K562 (cell line): Measurements from ENCODE around the gene KRTAP6-2. TPM values are rescaled to one million over a fixed set of nuclear protein-coding genes. Genes with fewer than 3 reads are reported as not detected.

Experiments
- ATAC-seq: fragments of 200-7000 bp; cut with Tn5 transposase; 3 replicates; pipeline ENCODE4 v1.9.1; 2020; ENCODE audit warnings: moderate library complexity
- BruUV-seq: library from RNA; stranded (reverse); fragments of 400-500 nt; replicated peaks from 2 replicates; lab custom pipeline; 2021; lab: Mats Ljungman, UMichigan
- CTCF ChIA-PET: fragments of 300-600 bp; formaldehyde crosslinking; extraction: SDS; loops from one replicate; lab custom pipeline; 2021; ENCODE audit warnings: low intra/inter-chr PET ratio; lab: Yijun Ruan, JAX
- POLR2A ChIA-PET: fragments of 300-600, 350-650 bp; sonication (Branson Sonifier 250); formaldehyde crosslinking; extraction: SDS; loops from one replicate; lab custom pipeline; 2021; ENCODE audit warnings: antibody characterized with exemption, inconsistent platforms; lab: Yijun Ruan, JAX
- DNase-seq, 4 experiments: peaks; one replicate each; pipeline versions ENCODE4 v3.0.0 to v3.0.0-alpha.2; 2011 to 2018; ENCODE audit warnings: low spot score in 3 of 4, mixed read lengths in 3 of 4; ENCODE audit errors: extremely low read depth in 1 of 4
- FAIRE-seq: peaks from 2 replicates; lab custom pipeline; 2011; peaks lifted over from hg19 to GRCh38; lab: Jason Lieb, UNC
- H2AFZ ChIP-seq: 2 replicates; pipeline ENCODE4 v1.6.0; 2011; ENCODE audit warnings: low read depth, low read length, control low read depth, inconsistent platforms
- H3K27ac ChIP-seq: fragments of 200-600 bp; 3 replicates; pipeline ENCODE4 v1.8.0; 2011; ENCODE audit warnings: low read depth, mild to moderate bottlenecking, control low read depth, inconsistent platforms, low read length, moderate library complexity, mixed read lengths; ENCODE audit errors: extremely low read depth
- H3K27me3 ChIP-seq, 2 experiments: fragments of 300-600 bp in 1 of 2; 2 replicates in 1 of 2; 3 replicates in 1 of 2; pipeline versions ENCODE4 v1.6.0 to v1.8.0; 2011; ENCODE audit warnings: inconsistent platforms in 2 of 2, low read length in 2 of 2, mild to moderate bottlenecking in 1 of 2, mixed read lengths in 1 of 2, moderate library complexity in 1 of 2; ENCODE audit not compliant: control insufficient read depth in 2 of 2, insufficient read depth in 2 of 2
- H3K36me3 ChIP-seq: fragments of 300-600 bp; 3 replicates; pipeline ENCODE4 v1.8.0; 2011; ENCODE audit warnings: mild to moderate bottlenecking, low read length, inconsistent platforms; ENCODE audit not compliant: control insufficient read depth, insufficient read depth
- H3K4me1 ChIP-seq, 2 experiments: fragments of 200-600 bp in 1 of 2; replicated peaks in 1 of 2; 2 replicates in 1 of 2; 3 replicates in 1 of 2; pipeline versions ENCODE4 v1.5.1 to v1.8.0; 2011; ENCODE audit warnings: inconsistent platforms in 2 of 2, low read length in 2 of 2, mild to moderate bottlenecking in 1 of 2, mixed read lengths in 1 of 2, moderate library complexity in 1 of 2; ENCODE audit not compliant: control insufficient read depth in 2 of 2, insufficient read depth in 2 of 2
- H3K4me2 ChIP-seq: 2 replicates; pipeline ENCODE4 v1.6.1; 2011; ENCODE audit warnings: low read length, control low read depth, inconsistent platforms, mixed read lengths; ENCODE audit not compliant: insufficient read depth
- H3K4me3 ChIP-seq: fragments of 200-600 bp; sonication (generic), shearing (Covaris generic); 2 replicates; pipeline ENCODE4 v1.5.1; 2016; ENCODE audit warnings: control low read depth, inconsistent platforms
- H3K79me2 ChIP-seq: fragments of 200-600 bp; 3 replicates; pipeline ENCODE4 v1.8.0; 2011; ENCODE audit warnings: low read length, inconsistent platforms; ENCODE audit not compliant: control insufficient read depth, insufficient read depth
- H3K9ac ChIP-seq, 2 experiments: 2 replicates each; pipeline versions ENCODE4 v1.6.0 to v1.6.1; 2011; ENCODE audit warnings: low read depth in 2 of 2, low read length in 2 of 2, control low read depth in 1 of 2, inconsistent platforms in 1 of 2, mild to moderate bottlenecking in 1 of 2, mixed read lengths in 1 of 2; ENCODE audit not compliant: insufficient read depth in 1 of 2
- H3K9me1 ChIP-seq: one replicate; pipeline ENCODE4 v1.6.0; 2011; ENCODE audit warnings: inconsistent platforms, mild to moderate bottlenecking, low read length, moderate library complexity; ENCODE audit not compliant: control insufficient read depth, insufficient read depth
- H3K9me3 ChIP-seq: replicated peaks from 2 replicates; pipeline ENCODE4 v1.5.1; 2011; ENCODE audit warnings: low read depth, low read length, inconsistent platforms; ENCODE audit not compliant: control insufficient read depth, insufficient read depth
- H4K20me1 ChIP-seq: replicated peaks from 2 replicates; pipeline ENCODE4 v1.6.1; 2011; ENCODE audit warnings: low read length, inconsistent platforms, mixed read lengths; ENCODE audit not compliant: control insufficient read depth, insufficient read depth
- BCOR ChIP-seq: fragments of 450-650 bp; IDR thresholded peaks from 2 replicates; pipeline ENCODE4 v1.6.1; 2016
- FUS ChIP-seq: fragments of 200-400 bp; formaldehyde crosslinking; optimal IDR thresholded peaks from 2 replicates; pipeline ENCODE3; 2017; ENCODE audit warnings: low read depth, low read length
- JUNB ChIP-seq: fragments of 450-650 bp; formaldehyde crosslinking; conservative IDR thresholded peaks from 2 replicates; pipeline ENCODE4 v1.4.0; 2020; ENCODE audit warnings: mild to moderate bottlenecking
- NFIC ChIP-seq: fragments of 450-650 bp; IDR thresholded peaks from 2 replicates; pipeline ENCODE4 v1.6.1; 2017; ENCODE audit warnings: mild to moderate bottlenecking, inconsistent platforms
- NFIX ChIP-seq: fragments of 250-450 bp; sonication (Bioruptor Pico); IDR thresholded peaks from 2 replicates; pipeline ENCODE4 v1.4.0; 2020; ENCODE audit warnings: low read depth, mild to moderate bottlenecking, moderate library complexity
- XRCC5 ChIP-seq: fragments of 200-400 bp; formaldehyde crosslinking; IDR thresholded peaks from 2 replicates; pipeline ENCODE4 v1.6.1; 2017; ENCODE audit warnings: low read depth, mild to moderate bottlenecking, low read length
- ZNF764 ChIP-seq: fragments of 250-450 bp; sonication (Bioruptor Pico); IDR thresholded peaks from 2 replicates; pipeline ENCODE4 v1.4.0; 2020; ENCODE audit warnings: low read depth, mild to moderate bottlenecking, moderate library complexity
- WGBS: fragments of 100-300 bp; shearing (Covaris generic); methylation state at CpG from one replicate; pipeline ENCODE4 v1.1.6; 2016; ENCODE audit warnings: low coverage, mixed read lengths; ENCODE audit not compliant: insufficient coverage; ENCODE audit errors: missing lambda C conversion rate; 5-methylcytosine and 5-hydroxymethylcytosine counted together
- in situ Hi-C: fragments of 300-500 bp; cut with MboI; formaldehyde crosslinking; loops from 4 replicates; pipeline ENCODE4 v1.15.0; 2018; ENCODE audit warnings: inconsistent platforms, mixed read lengths
- intact Hi-C: fragments of 100-400 bp; cut with micrococcal nuclease; formaldehyde crosslinking; loops from 2 replicates; pipeline ENCODE4 v1.14.2; 2022
- polyA plus RNA-seq, 8 experiments: library from polyadenylated mRNA; depleted of rRNA in 4 of 8; stranded (reverse) in 5 of 8; unstranded in 3 of 8; fragments of >200 nt; fragmentation: Nextera tagmentation in 2 of 8; fragmentation: Illumina TruSeq in 1 of 8; extraction: Ambion mirVana in 2 of 8; extraction: Trizol in 1 of 8; gene quantifications; 2 replicates each; pipeline versions ENCODE4 v1.2.1 to v1.2.3, GENCODE V29; 2011 to 2014; ENCODE audit warnings: inconsistent platforms in 1 of 8, missing spikeins in 1 of 8
- total RNA-seq, 7 experiments: library from RNA; depleted of rRNA in 6 of 7; stranded (reverse); fragments of >200 nt in 6 of 7; fragmentation: Illumina TruSeq in 2 of 7; extraction: Trizol in 2 of 7; gene quantifications; 2 replicates each; pipeline versions ENCODE4 v1.2.1 to v1.2.3, GENCODE V29; 2011 to 2021; ENCODE audit warnings: low replicate concordance in 1 of 7
- TF ChIP-seq, protein P1 (sequence below): fragments of 250-450 bp; sonication (Bioruptor Pico); IDR thresholded peaks from 2 replicates; pipeline ENCODE4 v1.8.0; 2021; ENCODE audit warnings: moderate library complexity, mild to moderate bottlenecking, inconsistent platforms
- TF ChIP-seq, protein P2 (sequence below): fragments of 250-450 bp; sonication (Bioruptor Pico); IDR thresholded peaks from 2 replicates; pipeline ENCODE4 v1.8.0; 2021; ENCODE audit warnings: moderate library complexity, mild to moderate bottlenecking, inconsistent platforms
- TF ChIP-seq, protein P3 (sequence below): sonication (generic); formaldehyde crosslinking; IDR thresholded peaks from 2 replicates; pipeline ENCODE4 v1.8.1; 2023; ENCODE audit warnings: mild to moderate bottlenecking, missing genetic modification reagents

KRTAP6-2 gene
- total and polyA plus RNA-seq, 9 of the 15 experiments (the other 6 are each of a cell fraction or from before 2014, with no cell fraction given) = not detected

DNA sequence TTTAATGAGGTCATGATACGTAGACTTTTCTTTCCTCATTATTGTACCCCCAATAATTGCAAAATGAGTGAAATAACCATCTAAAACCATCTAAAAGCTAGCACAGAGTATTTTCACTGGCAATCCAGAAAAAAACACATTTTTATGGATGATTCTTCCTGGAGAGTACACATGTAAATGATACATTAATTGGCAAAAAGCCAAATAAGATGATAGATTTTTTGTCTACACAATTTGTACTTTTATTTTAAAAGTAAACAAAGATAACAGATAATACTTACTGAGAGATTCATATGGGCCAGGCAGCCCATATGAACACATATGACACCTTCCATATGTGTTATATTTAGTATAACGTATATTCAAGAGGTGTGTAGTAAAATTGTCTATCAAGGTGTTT lies 35.1 kb downstream of the KRTAP6-2 start:
- Histone ChIP-seq H3K27ac (no peak overlapping the region), H3K9me1 (no peaks in the 10 kb centered on the region), H3K36me3 (no peaks in the 10 kb centered on the region), H3K9ac (no peak overlapping the region), H3K79me2 (no peaks in the 10 kb centered on the region), H3K4me3 (no peak overlapping the region), H3K4me2 (no peak overlapping the region), H3K27me3 (no peaks in the 10 kb centered on the region), H3K4me1 (no peaks in the 10 kb centered on the region), H2AFZ (no peak overlapping the region), H3K9me3 (no peaks in the 10 kb centered on the region; the same call in 1 of the 2 replicates), H4K20me1 (no peaks in the 10 kb centered on the region)
- ChIA-PET CTCF (no interaction called here), POLR2A (no interaction called here)
- ATAC-seq = no peak
- in situ Hi-C loops = no loop called here
- WGBS = 0% methylated on average over 2 of the region's 2 CpGs
- intact Hi-C loops = no loop called here
- BruUV-seq = no TSS peak
- no peak for DNase-seq
- TF ChIP-seq NFIC = peak; percentile 77
- no peak for TF ChIP-seq JUNB (CRISPR knock-in tag)
- TF ChIP-seq, protein P1, sequence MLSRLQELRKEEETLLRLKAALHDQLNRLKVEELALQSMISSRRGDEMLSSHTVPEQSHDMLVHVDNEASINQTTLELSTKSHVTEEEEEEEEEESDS (CRISPR knock-in tag) = no peak
- TF ChIP-seq NFIX = peak; percentile 84
- no peak for FAIRE-seq

DNA sequence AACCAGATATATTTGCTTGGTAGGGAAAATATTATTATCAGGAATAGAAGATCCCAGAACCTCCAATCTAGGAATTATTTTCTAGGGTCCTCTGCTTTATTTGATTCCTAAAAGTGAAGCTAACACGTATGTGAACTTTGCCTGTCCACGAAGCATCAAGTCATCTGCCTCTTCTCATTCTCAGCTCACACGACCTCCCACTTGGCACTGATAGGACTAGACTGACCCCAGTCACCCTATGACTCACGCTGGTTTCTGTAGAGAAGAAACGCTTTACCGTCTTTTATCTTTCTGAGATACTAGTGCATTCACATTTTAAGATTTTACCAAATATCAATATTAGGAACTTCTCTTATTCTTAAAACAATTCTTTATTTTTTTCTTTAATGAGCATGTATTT lies 35.6 kb downstream of the KRTAP6-2 start:
- DNase-seq = no peak
- BruUV-seq = no TSS peak
- TF ChIP-seq, protein P2, sequence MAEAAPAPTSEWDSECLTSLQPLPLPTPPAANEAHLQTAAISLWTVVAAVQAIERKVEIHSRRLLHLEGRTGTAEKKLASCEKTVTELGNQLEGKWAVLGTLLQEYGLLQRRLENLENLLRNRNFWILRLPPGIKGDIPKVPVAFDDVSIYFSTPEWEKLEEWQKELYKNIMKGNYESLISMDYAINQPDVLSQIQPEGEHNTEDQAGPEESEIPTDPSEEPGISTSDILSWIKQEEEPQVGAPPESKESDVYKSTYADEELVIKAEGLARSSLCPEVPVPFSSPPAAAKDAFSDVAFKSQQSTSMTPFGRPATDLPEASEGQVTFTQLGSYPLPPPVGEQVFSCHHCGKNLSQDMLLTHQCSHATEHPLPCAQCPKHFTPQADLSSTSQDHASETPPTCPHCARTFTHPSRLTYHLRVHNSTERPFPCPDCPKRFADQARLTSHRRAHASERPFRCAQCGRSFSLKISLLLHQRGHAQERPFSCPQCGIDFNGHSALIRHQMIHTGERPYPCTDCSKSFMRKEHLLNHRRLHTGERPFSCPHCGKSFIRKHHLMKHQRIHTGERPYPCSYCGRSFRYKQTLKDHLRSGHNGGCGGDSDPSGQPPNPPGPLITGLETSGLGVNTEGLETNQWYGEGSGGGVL (CRISPR knock-in tag) = no peak
- TF ChIP-seq BCOR = no peak
- TF ChIP-seq, protein P3, sequence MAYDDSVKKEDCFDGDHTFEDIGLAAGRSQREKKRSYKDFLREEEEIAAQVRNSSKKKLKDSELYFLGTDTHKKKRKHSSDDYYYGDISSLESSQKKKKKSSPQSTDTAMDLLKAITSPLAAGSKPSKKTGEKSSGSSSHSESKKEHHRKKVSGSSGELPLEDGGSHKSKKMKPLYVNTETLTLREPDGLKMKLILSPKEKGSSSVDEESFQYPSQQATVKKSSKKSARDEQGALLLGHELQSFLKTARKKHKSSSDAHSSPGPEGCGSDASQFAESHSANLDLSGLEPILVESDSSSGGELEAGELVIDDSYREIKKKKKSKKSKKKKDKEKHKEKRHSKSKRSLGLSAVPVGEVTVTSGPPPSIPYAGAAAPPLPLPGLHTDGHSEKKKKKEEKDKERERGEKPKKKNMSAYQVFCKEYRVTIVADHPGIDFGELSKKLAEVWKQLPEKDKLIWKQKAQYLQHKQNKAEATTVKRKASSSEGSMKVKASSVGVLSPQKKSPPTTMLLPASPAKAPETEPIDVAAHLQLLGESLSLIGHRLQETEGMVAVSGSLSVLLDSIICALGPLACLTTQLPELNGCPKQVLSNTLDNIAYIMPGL (CRISPR knock-in tag) = no peak
- no peak for TF ChIP-seq XRCC5
- no peak for TF ChIP-seq ZNF764 (CRISPR knock-in tag)
- TF ChIP-seq FUS = no peak

More for the DNA sequence above, 35.6 kb downstream of the KRTAP6-2 start:
- H4K20me1 ChIP-seq = no peaks in the 10 kb centered on the region
- FAIRE-seq (no peak), ATAC-seq (no peak)
- intact Hi-C loops (no loop called here), in situ Hi-C loops (no loop called here)
- H3K9me3 ChIP-seq = no peaks in the 10 kb centered on the region; the same call in 1 of the 2 replicates
- H3K27ac ChIP-seq = no peak overlapping the region
- H3K4me3 ChIP-seq = no peak overlapping the region
- no peak overlapping the region for H3K4me2 ChIP-seq
- no peaks in the 10 kb centered on the region for H3K36me3 ChIP-seq
- ChIA-PET CTCF (no interaction called here), POLR2A (no interaction called here)
- H3K9me1 ChIP-seq = no peaks in the 10 kb centered on the region
- no peak overlapping the region for H3K9ac ChIP-seq
- no peaks in the 10 kb centered on the region for H3K79me2 ChIP-seq
- WGBS = under 1% methylated on average over 6 of the region's 6 CpGs
- H2AFZ ChIP-seq = no peak overlapping the region
- no peaks in the 10 kb centered on the region for H3K27me3 ChIP-seq
- H3K4me1 ChIP-seq = no peaks in the 10 kb centered on the region
